Common myeloid progenitor, CD34-positive (primary cell): Measurements from ENCODE around the gene MRTFB.

Experiments used
- CTCF ChIA-PET: fragments of 350-600 bp; sonication (Branson Sonifier 250); formaldehyde crosslinking; loops from one replicate; lab custom pipeline; 2021; ENCODE audit warnings: antibody characterized with exemption; lab: Charles Lee
- POLR2A ChIA-PET: fragments of 350-600 bp; sonication (Branson Sonifier 250); formaldehyde crosslinking; loops from one replicate; lab custom pipeline; 2021; ENCODE audit warnings: antibody characterized with exemption; lab: Charles Lee
- DNase-seq, 3 donors: peaks; one replicate each; pipeline versions ENCODE4 v3.0.0 to v3.0.0-alpha.2; 2013
- H3K27ac ChIP-seq, 2 experiments: 1 replicate in 1 of 2; 2 replicates in 1 of 2; pipeline ENCODE4 v1.7.0; 2013; ENCODE audit warnings: inconsistent platforms in 2 of 2, low read length in 2 of 2, mild to moderate bottlenecking in 2 of 2, low read depth in 1 of 2, moderate library complexity in 1 of 2; ENCODE audit not compliant: severe bottlenecking in 2 of 2, insufficient read depth in 1 of 2, poor library complexity in 1 of 2
- H3K27me3 ChIP-seq, 5 experiments: replicated peaks in 2 of 5; 1 replicate in 3 of 5; 2 replicates in 2 of 5; pipeline versions ENCODE4 v1.6.1 to v1.7.0; 2013; ENCODE audit warnings: low read length in 4 of 5, mild to moderate bottlenecking in 2 of 5, moderate library complexity in 2 of 5, inconsistent platforms in 1 of 5; ENCODE audit not compliant: insufficient read depth in 5 of 5, control insufficient read depth in 4 of 5
- H3K36me3 ChIP-seq, 4 experiments: 1 replicate in 2 of 4; 2 replicates in 2 of 4; pipeline versions ENCODE4 v1.6.1 to v1.7.0; 2013; ENCODE audit warnings: low read length in 3 of 4, control low read depth in 1 of 4, mild to moderate bottlenecking in 1 of 4; ENCODE audit not compliant: control insufficient read depth in 4 of 4, insufficient read depth in 4 of 4
- H3K4me1 ChIP-seq, 4 experiments: 1 replicate in 3 of 4; 2 replicates in 1 of 4; pipeline versions ENCODE4 v1.6.1 to v1.7.1; 2013; ENCODE audit warnings: low read length in 3 of 4, mild to moderate bottlenecking in 3 of 4, control low read depth in 1 of 4, inconsistent platforms in 1 of 4, moderate library complexity in 1 of 4; ENCODE audit not compliant: control insufficient read depth in 4 of 4, insufficient read depth in 4 of 4; ENCODE audit errors: control extremely low read depth in 1 of 4
- H3K4me3 ChIP-seq, 7 experiments: 1 replicate in 4 of 7; 2 replicates in 3 of 7; pipeline versions ENCODE4 v1.5.1 to v1.7.0; 2013; ENCODE audit warnings: mild to moderate bottlenecking in 7 of 7, low read length in 6 of 7, moderate library complexity in 6 of 7, inconsistent platforms in 2 of 7, low read depth in 2 of 7, control low read depth in 1 of 7; ENCODE audit not compliant: insufficient read depth in 4 of 7, control insufficient read depth in 1 of 7; ENCODE audit errors: extremely low read depth in 1 of 7
- H3K9me3 ChIP-seq, 5 experiments: 1 replicate in 4 of 5; 2 replicates in 1 of 5; pipeline versions ENCODE4 v1.6.1 to v1.7.1; 2013; ENCODE audit warnings: low read length in 4 of 5, mild to moderate bottlenecking in 2 of 5, inconsistent platforms in 1 of 5, low read depth in 1 of 5, moderate library complexity in 1 of 5; ENCODE audit not compliant: control insufficient read depth in 4 of 5, insufficient read depth in 2 of 5; ENCODE audit errors: control extremely low read depth in 1 of 5
- WGBS: methylation state at CpG from one replicate; pipeline ENCODE4 v1.1.5; 2013; ENCODE audit not compliant: insufficient coverage; 5-methylcytosine and 5-hydroxymethylcytosine counted together

Gene MRTFB

DNA sequence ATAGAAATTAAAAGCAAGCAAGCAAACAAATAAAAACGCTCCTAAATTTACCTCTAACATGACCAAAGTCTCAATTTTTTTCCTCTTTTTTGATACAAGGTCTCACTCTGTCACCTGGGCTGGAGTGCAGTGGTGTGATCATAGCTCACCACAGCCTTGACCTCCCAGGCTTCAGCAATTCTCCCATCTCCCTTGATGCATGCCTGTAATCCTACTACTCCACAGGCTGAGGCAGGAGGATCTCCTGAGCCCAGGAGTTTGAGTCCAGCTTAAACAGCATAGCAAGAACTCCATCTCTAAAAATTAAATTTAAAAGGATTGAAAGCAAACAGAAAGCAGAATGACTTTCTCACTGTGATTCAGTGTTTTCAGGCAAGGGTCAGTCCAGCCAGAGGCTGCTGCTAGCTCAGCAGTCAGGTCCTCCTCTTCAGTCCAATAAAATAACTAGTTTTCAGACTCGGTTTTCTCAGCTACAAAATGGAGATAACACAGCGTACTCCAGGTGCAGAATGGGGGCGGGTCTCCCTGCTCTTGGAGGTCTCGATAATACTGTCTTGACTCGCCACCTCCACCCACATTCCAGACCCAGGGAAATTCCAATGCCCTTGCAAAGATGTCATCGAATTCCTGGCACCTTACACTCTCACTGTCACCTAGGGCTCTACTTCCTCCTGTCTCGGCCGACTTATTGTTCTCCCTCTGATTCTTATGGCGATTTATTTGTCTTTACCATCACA is 20.7 kb upstream of the MRTFB start:
- POLR2A ChIA-PET = no interaction called here
- Histone ChIP-seq H3K27me3 (peaks cover 0 to 3% (median 2%) of the 10 kb centered on the region in 5 experiments), H3K27ac (no peak overlapping the region), H3K9me3 (no peaks in the 10 kb centered on the region), H3K36me3 (no peaks in the 10 kb centered on the region), H3K4me3 (no peak overlapping the region), H3K4me1 (no peaks in the 10 kb centered on the region)
- WGBS = 67% methylated on average over 8 of the region's 10 CpGs
- no peak for DNase-seq
- CTCF ChIA-PET = no interaction called here

DNA sequence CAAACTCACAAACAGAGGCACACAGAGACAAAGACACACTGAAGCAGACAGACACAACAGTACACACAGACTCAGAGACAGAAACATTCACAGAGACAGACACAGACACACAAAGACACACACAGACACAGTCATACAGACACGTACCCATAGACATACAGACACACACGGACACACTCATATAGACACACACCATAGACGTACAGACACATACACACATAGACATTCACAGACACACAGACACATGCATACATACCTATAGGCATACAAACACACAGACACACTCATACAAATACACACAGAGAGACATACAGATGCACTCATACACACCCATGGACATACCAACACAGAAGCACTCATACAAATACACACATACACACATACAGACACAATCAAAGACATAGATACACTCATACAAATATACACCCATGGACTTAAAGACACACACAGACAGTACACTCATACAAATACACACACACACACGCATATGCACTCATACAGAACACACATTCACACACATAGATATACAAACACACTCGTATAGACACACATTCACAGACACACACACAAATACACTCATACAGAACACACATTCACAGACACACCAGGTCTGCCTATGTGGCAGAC is 19.9 kb upstream of the MRTFB start:
- H3K9me3 ChIP-seq = no peaks in the 10 kb centered on the region
- H3K36me3 ChIP-seq = no peaks in the 10 kb centered on the region
- 94% methylated on average over 5 of the region's 5 CpGs for WGBS
- H3K4me1 ChIP-seq = no peaks in the 10 kb centered on the region
- no peak overlapping the region for H3K27ac ChIP-seq
- ChIA-PET POLR2A (no interaction called here), CTCF (no interaction called here)
- DNase-seq = no peak
- H3K4me3 ChIP-seq = no peak overlapping the region
- peaks cover 0 to 3% (median 0%) of the 10 kb centered on the region in 5 experiments for H3K27me3 ChIP-seq

DNA sequence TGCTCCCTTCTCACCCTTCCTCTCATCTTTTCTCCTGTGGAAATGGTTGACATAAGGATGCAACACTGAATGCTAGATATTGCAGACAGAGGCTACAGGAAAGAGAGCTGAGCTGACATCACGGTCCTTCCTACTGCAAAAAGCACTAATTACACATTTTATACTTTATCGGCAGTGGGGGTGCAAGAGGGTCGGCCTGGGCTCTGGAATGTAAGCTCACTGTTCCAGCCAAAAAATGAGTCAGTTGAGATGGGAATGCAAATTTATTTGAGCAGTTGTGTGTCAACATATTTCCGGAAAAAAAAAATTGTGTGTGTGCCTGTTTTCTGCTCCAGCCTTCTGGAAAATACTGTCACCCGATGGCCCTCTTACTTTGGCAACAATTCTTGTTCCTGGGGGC is 14.1 kb upstream of the MRTFB start:
- CTCF ChIA-PET = no interaction called here
- Histone ChIP-seq H3K4me1 (no peaks in the 10 kb centered on the region), H3K36me3 (no peaks in the 10 kb centered on the region), H3K27me3 (peaks cover 0 to 16% (median 4%) of the 10 kb centered on the region in 5 experiments), H3K4me3 (no peak overlapping the region), H3K27ac (no peak overlapping the region), H3K9me3 (peaks cover 0 to 7% (median 0%) of the 10 kb centered on the region in 5 experiments)
- DNase-seq = no peak
- POLR2A ChIA-PET = no interaction called here
- WGBS = 96% methylated on average over 2 of the region's 5 CpGs

DNA sequence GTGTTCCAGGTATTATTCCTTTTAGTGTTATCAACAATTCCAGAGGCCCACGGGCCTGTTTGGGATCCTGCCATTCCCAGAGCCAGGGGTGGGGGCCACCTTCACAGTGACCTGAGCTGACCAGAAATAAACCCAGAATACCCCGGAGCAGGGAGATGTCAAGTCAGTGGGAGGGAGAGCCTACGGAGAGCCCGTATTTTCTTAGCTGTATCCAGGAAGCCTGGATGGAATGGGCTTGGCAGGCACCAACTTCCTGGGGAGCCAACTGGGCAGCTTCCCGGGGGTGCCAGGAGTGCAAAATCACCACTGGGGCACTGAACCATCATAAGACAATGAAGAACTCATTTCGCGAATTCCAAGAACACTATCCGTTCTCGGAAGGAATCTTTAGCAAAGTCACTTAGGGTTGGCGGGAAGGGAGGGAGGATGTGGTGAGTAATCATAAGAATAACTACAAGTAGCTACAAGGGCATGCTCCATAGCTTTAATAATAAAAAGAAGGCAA is 13.2 kb upstream of the MRTFB start:
- peaks cover 0 to 7% (median 0%) of the 10 kb centered on the region in 5 experiments for H3K9me3 ChIP-seq
- DNase-seq = no peak
- WGBS = 55% methylated on average over 4 of the region's 10 CpGs
- POLR2A ChIA-PET = no interaction called here
- H3K4me3 ChIP-seq = no peak overlapping the region
- peaks cover 0 to 16% (median 4%) of the 10 kb centered on the region in 5 experiments for H3K27me3 ChIP-seq
- H3K27ac ChIP-seq = no peak overlapping the region
- H3K36me3 ChIP-seq = no peaks in the 10 kb centered on the region
- CTCF ChIA-PET = no interaction called here
- H3K4me1 ChIP-seq = no peaks in the 10 kb centered on the region

DNA sequence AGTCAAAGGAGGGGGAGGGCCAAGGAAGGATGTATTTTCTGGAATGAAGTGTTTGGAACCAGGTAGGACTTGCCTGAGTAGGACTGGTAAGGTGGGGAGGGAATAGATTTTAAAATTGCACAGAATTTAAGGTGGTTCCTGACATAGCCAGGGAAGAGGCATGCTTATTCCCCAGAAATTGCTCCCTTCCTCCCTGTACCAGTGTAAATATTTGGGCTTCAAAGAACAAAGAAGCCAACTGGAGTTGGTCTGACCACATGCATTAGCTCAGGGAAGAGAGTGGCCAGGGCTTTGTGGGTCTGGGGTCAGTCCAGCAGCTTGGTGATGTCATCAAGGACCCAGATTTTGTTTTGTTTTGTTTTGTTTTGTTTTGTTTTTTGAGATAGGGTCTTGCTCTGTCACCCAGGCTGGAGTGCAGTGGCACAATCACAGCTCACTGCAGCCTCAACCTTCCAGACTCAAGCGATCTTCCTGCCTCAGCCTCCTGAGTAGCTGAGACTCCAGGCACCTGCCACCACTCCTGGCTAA is 9.3 kb upstream of the MRTFB start:
- no peak overlapping the region for H3K4me3 ChIP-seq
- ChIA-PET CTCF (interaction anchor here (1.1 kb wide), 1 partner anchor 18 kb away, joined by 3 read pairs; no protein-coding TSS in a partner anchor), POLR2A (no interaction called here)
- peaks cover 0 to 13% (median 4%) of the 10 kb centered on the region in 5 experiments for H3K27me3 ChIP-seq
- H3K9me3 ChIP-seq = peaks cover 0 to 4% (median 0%) of the 10 kb centered on the region in 5 experiments
- no peaks in the 10 kb centered on the region for H3K4me1 ChIP-seq
- H3K27ac ChIP-seq = no peak overlapping the region
- H3K36me3 ChIP-seq = no peaks in the 10 kb centered on the region
- DNase-seq = no peak
- WGBS = 100% methylated on average over 1 of the region's 1 CpG

DNA sequence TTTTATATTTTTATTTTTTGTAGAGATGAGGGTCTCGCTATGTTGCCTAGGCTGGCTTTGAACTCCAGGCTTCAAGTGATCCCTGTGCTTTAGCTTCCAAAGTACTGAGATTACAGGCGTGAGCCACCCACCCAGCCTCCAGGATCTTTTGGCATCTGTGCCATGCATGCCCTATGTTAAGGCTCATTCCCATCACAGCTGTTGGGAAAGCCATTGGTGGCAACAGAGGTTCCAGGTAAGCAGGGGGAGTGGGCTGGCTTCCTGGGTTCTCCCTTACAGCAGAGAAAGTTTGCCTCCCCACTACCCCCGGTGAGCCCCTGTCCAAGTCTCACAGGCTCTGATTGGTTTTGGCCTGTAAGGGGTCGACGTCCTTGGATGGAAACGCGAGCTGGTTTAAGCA is 8.9 kb upstream of the MRTFB start:
- H3K4me3 ChIP-seq = no peak overlapping the region
- no peaks in the 10 kb centered on the region for H3K4me1 ChIP-seq
- CTCF ChIA-PET = interaction anchor here (1.1 kb wide), 1 partner anchor 17 kb away, joined by 3 read pairs; no protein-coding TSS in a partner anchor
- 100% methylated on average over 5 of the region's 7 CpGs for WGBS
- H3K27ac ChIP-seq = no peak overlapping the region
- DNase-seq = no peak
- POLR2A ChIA-PET = no interaction called here
- H3K27me3 ChIP-seq = peaks cover 0 to 11% (median 4%) of the 10 kb centered on the region in 5 experiments
- H3K36me3 ChIP-seq = no peaks in the 10 kb centered on the region
- no peaks in the 10 kb centered on the region for H3K9me3 ChIP-seq
